ENCODE measurements around the gene GAS1. TPM values are rescaled to one million over a fixed set of nuclear protein-coding genes. Genes with fewer than 3 reads are reported as not detected.
A peak's percentile ranks its signal among the peaks of the same experiment; 100 is the strongest.

GAS1 gene
- total and polyA plus RNA-seq, 12 donors: 4.4 to 49.0 (median 10.6) TPM

GRCh38 chr9:86974421-86974820 is 27.1 kb upstream of the GAS1 start:
- Histone ChIP-seq H3K9me3 (replicated peaks in 1 of 3) (no peaks in the 10 kb centered on the region), H3K27ac (no peak overlapping the region), H3K27me3 (no peaks in the 10 kb centered on the region), H3K4me1 (replicated peaks in 1 of 2) (no peaks in the 10 kb centered on the region), H3K36me3 (replicated peaks in 1 of 2) (no peaks in the 10 kb centered on the region), H3K4me3 (no peak overlapping the region)
- WGBS, 4 donors: 84 to 96% (median 93%) methylated on average over 2 of the region's 2 CpGs
- DNase-seq: no peak
- TF ChIP-seq CTCF (IDR thresholded peaks at IDR 0.05) (no peak), POLR2A (IDR thresholded peaks at IDR 0.05) (no peak)
- intact Hi-C loops (cut with DNase I): no loop called here

GRCh38 chr9:86971742-86972141 is 24.4 kb upstream of the GAS1 start:
- no peak for DNase-seq
- H3K4me3 ChIP-seq: no peak overlapping the region
- no peaks in the 10 kb centered on the region for H3K36me3 ChIP-seq (replicated peaks in 1 of 2)
- no peak for TF ChIP-seq POLR2A (IDR thresholded peaks at IDR 0.05)
- TF ChIP-seq CTCF (IDR thresholded peaks at IDR 0.05): no peak
- intact Hi-C loops (cut with DNase I): no loop called here
- H3K27ac ChIP-seq: no peak overlapping the region
- no peaks in the 10 kb centered on the region for H3K27me3 ChIP-seq
- no peaks in the 10 kb centered on the region for H3K4me1 ChIP-seq (replicated peaks in 1 of 2)
- H3K9me3 ChIP-seq (replicated peaks in 1 of 3): no peaks in the 10 kb centered on the region

GRCh38 chr9:86968258-86968920 is 21.1 kb upstream of the GAS1 start:
- no peaks in the 10 kb centered on the region for H3K4me1 ChIP-seq (replicated peaks in 1 of 2)
- no peaks in the 10 kb centered on the region for H3K9me3 ChIP-seq (replicated peaks in 1 of 3)
- H3K27ac ChIP-seq: no peak overlapping the region
- H3K36me3 ChIP-seq (replicated peaks in 1 of 2): no peaks in the 10 kb centered on the region
- intact Hi-C loops (cut with DNase I): no loop called here
- no peak for DNase-seq
- H3K27me3 ChIP-seq: no peaks in the 10 kb centered on the region
- H3K4me3 ChIP-seq: no peak overlapping the region
- no peak for TF ChIP-seq CTCF (IDR thresholded peaks at IDR 0.05)
- no peak for TF ChIP-seq POLR2A (IDR thresholded peaks at IDR 0.05)
- 80 to 88% (median 84%) methylated on average over 8 of the region's 8 CpGs for WGBS, 4 donors

GRCh38 chr9:86966852-86967511 is 19.7 kb upstream of the GAS1 start:
- Histone ChIP-seq H3K27me3 (no peaks in the 10 kb centered on the region), H3K4me1 (replicated peaks in 1 of 2) (no peaks in the 10 kb centered on the region), H3K27ac (peak overlapping the region in 1 of 5 donors; percentile 7), H3K36me3 (replicated peaks in 1 of 2) (no peaks in the 10 kb centered on the region), H3K4me3 (no peak overlapping the region), H3K9me3 (replicated peaks in 1 of 3) (no peaks in the 10 kb centered on the region)
- no peak for TF ChIP-seq CTCF (IDR thresholded peaks at IDR 0.05)
- TF ChIP-seq POLR2A (IDR thresholded peaks at IDR 0.05): no peak
- intact Hi-C loops (cut with DNase I): no loop called here
- 81 to 88% (median 84%) methylated on average over 10 of the region's 10 CpGs for WGBS, 4 donors
- no peak for DNase-seq
